Activated T-cell treated with anti-CD3 and anti-CD28 coated beads, Interleukin-2, amount 50 U/mL, for 1 hour (primary cell): ENCODE data around the gene LPCAT1.

ENCODE experiments used
- DNase-seq: peaks from one replicate; pipeline ENCODE4 v3.0.0-alpha.2; 2020

Gene LPCAT1

DNA sequence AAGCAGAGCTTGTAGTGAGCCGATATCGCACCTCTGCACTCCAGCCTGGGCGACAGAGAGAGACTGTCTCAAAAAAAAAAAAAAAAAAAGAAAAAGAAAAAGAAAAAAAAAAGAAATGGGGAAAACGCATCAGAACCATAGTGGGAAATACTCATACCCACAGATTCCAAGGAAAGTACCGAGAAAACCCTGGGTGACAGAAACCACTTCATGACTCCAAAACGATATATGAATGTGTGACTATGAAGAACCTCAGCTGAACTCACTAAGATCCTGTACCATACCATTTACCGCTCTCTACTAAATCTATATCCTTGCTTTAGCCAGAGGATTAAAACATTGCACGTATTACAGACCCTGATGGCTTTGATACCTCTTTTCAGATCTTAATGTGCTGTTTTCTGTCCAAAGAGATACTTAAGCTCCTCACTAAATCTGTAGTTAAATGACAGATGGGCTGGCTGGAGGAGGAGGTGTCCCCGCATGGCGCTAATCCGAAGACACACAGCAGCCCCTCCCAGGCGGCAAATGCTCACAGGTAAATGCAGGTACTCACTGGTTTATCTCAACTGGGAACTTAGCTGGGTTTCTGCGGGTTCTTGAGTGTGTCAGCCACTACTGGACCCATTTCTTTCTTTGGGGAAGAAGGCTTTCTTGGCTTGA, 2.8 kb downstream of the LPCAT1 start:
- DNase-seq, result no peak

GRCh38 chr5:1519631-1520210, 4.0 kb downstream of the LPCAT1 start:
- DNase-seq, result no peak

DNA sequence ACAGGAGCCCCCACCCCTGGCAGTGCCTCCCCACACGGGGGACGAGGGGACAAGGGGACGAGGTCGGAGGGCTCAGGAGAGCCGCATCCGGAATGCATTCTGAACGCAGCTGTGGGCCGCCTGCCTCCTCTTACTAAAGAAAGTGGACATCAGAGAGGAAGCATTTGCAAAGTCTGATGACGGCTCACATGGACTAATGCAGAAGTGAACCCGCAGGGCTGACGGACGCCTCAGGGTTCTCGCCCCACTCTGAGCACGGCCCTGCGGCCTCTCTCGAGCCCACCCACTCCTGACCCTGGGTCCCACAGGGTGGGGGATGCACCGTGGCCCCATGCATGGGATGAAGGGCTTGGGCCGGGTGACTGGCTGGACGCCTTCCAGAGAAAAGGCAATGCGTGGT, 5.9 kb downstream of the LPCAT1 start:
- no peak for DNase-seq

DNA sequence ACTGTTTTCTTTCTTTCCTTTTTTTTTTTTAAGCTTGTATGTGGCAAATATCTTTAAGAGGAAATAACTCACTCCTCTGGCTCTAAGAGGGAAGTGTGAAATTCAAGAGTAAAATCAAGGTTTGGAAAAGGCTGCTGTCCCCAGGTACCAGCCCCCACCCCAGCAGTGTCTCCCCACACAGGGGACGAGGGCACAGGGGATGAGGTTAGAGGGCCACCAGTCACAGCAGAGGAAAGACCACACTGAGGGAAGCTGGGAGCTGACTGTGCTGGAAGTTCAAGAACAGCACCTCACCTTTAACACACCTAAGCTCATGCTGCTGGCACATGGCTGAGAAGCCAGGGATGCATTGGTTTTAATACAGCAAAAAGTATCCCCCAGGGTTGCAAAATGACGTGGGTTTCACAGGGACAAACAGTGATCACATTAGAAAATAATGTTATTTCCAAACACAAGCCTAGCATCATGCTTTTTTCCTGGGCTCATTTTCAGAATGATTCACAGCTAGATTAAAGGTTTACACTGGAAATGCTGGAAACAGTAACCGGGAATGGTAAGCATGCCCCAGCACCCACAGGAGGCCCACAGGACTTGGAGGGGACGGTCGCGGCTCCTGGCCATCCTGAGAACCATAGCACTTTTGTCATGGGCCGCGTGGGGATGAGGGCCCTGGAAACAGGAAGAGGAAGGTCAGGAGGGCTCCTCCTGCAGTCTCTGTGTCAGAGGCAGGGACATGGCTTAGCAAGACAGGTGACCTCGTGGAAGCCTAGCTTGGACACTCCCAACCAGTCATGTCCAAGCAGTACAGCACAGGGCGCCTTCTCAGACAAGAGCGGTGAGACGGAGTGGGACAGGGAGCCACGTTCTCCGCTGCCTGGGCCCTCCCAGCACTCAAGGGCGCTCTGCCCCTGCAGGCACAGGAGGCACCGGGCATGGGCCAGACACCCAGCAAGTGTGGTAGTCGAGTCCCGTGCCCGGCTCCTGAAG, 6.9 kb downstream of the LPCAT1 start:
- DNase-seq, result no peak

- peak; percentile 12 for DNase-seq
Measured at GRCh38 chr5:1515921-1516571, 7.7 kb downstream of the LPCAT1 start.

- DNase-seq, result peak; percentile 12
Measured at GRCh38 chr5:1515311-1515920, 8.3 kb downstream of the LPCAT1 start.

GRCh38 chr5:1514819-1515310, 8.9 kb downstream of the LPCAT1 start:
- DNase-seq, result peak; percentile 15

DNA sequence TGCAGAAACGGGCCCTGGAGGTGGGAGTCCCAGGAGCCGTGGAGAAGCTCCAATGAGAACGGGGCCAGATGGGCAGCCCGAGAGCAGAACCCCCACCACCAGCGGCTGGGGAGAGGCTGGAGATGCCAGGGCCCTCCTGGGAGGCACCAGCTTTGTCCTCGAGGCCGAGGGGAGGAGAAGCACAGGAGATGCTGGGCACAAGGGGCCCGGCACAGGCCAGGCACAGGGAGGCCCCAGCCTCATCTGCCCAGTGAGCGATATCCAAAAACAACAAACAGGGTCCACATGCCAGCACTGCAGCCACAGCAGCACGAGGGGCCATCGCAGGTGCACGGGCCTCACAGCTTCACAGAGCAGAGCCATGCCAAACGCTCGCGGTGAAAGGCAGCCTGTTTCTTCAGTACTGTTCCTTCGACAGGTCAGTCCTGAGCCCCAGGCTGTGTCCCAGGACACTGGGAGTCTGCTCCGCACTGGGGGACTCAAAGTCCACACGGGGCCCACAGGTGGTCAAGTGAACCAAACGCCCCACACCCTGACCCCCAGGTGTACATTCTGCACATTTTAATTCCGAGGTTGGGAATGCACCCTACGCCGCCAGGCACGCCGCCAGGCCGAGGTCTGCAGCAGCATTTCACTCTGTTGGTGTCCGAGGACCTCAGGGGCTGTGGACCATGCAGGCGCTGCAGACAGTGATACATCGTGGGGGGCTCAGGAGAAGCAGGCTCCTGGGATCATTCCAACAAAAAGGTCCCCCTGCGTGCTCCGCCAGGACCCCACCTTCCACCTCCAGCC, 9.5 kb downstream of the LPCAT1 start:
- DNase-seq, result no peak

DNA sequence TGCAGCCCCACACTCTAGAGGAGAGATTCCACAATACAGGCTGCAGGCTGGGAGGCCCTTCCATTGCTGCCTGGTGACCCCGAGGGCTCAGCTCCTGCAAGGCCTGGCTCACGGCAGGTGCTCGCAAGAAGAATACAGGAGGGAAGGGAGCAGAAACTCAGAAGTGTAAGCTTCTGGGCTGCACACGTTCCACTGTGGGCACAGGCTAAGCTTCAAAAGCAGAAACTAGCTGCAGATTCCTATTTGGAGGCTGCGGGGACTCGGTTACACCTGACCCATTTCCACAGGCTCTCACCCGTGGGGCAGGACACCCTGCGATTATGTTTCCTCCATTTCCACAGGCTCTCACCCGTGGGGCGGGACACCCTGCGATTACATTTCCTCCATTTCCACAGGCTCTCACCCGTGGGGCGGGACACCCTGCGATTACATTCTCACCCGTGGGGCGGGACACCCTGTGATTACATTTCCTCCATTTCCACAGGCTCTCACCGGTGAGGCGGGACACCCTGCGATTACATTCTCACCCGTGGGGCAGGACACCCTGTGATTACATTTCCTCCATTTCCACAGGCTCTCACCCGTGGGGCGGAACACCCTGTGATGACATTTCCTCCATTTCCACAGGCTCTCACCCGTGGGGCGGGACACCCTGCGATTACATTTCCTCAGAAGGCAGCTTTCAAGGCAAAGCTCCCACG, 10.3 kb downstream of the LPCAT1 start:
- DNase-seq, result no peak

- DNase-seq, result no peak
Measured at GRCh38 chr5:1512541-1513291, 11.0 kb downstream of the LPCAT1 start.

DNA sequence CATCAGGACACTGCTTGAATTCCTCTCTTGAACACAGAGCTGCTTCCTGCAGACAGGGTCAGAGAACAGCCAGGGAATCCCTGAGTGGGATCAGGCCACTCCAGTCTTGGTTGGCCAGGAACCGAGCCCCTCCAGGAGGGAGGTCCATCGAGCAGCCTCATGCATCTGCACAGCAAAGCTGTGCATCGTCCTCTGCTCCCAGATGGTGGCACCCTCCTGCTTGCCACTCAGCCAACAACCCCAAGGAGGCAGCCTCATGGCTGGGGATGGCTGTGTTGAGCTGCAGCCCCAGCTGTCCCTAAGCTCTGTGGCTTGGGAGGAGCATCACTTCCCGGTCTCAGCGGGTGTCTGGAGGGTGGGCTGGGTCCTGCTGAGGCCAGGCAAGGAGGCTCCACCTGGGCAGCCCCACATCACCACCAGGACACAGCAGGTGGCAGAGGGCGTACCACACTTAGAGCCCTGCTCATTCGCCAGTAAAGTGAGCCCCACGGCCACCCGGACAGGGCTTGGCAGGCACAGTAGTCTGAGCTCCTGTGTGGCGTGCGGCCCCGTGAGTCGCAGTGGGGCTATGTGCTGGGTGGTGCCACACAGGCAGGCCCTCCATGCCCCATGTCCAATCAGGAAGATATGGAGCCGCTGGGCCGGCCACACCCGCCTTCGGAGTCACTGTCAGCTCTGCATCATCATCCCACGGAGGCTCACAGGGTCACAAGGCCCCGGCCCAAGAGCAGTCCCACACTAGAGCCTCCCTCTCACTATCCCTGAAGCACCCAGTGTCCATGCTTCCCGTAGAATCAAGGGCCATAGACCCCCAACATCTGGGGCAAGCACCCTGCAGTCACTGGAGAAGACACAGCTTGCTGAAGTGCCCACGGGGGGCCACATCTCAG, 11.9 kb downstream of the LPCAT1 start:
- peak; percentile 14 for DNase-seq

DNA sequence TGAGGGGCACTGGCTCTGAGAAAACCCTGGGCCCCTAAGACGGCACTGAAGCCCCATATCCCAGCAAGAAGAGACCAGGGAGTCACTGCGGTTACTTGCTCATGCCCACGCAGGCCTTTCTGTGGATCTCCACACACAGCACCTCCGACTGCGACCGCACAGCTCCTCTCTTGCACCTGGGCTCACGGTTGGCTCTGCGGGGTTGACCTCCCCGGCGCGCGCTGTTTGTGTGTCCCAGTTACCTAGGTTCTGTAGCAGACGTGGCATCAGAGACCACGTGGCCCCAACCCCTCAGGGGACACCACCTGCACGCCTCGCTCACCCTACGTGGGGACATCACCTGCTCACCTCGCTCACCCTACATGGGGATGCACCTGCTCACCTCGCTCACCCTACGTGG, 12.7 kb downstream of the LPCAT1 start:
- DNase-seq, result no peak

DNA sequence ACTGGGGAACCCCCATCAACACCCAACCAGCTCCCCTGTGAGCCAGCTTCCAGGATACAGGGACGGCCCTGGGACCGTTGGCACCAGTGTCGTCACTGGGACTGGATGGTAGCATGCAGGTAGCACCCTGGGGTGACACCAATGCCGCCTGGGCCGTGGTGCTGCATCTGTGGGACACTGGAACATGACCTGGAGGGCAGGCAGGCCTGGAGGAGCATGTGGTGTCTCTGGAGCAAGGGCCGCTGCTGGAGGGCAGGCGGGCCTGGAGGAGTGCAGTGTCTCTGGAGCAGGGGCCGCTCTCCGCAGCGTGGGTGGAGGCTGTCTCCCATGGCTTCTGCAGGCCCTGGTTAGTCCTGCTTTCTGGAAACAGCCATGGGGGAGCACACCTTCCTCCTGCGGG, 13.1 kb downstream of the LPCAT1 start:
- DNase-seq, result peak; percentile 13

DNA sequence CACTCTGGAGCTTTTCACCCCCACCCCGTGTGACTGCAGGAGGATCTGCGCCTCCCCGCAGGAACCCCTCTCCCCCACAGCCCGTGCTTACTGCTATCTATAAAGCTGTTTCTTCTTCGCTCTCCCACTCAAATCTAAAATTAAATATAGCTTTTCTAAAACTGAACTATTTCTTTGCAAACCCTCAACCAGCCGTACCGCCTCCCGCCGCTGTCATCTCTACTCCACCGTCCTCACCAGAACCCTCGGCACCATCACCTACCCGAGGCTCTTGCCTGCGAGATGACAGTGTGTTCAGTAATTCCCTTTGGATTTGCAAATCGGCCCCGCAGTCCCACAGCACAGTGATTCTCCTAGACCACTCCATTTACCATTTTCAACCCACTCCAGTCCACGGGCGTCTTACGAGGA, 13.6 kb downstream of the LPCAT1 start:
- DNase-seq, result no peak

DNA sequence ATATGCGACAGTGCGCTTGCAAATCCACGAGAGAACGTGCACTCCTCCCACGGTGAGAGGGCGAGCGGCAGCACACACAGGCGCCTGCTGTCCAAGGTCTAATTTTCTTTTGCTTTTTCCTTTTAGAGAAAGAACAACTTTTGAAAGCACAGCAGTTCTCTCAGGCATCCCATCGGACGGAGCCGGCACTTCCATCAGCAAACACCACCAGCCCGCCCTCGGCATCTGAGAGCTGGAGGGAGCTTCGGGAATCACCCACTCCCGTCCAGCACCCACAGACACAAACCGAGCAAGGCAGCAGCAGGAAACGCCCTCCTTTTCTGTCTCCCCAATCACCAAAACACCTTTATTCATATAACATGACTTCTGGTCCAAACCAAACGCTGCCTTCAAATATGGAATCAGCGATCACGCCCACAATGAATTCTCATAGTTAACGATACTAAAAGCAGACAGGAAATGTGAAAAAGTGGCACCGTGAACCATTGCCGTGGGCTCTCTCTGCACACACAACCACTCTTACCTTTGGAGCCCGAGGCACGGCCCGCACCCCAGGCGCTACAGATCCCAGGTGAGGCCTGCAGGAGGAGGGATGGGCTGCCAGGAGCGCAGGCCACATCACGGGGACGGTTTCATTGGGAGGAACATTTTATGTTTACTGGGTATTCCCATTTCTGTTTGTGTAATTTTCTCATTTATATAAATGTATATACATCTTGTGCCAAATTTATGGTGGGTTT, 14.2 kb downstream of the LPCAT1 start:
- no peak for DNase-seq

- DNase-seq, result no peak
Measured at GRCh38 chr5:1508659-1509290, 15.0 kb downstream of the LPCAT1 start.

DNA sequence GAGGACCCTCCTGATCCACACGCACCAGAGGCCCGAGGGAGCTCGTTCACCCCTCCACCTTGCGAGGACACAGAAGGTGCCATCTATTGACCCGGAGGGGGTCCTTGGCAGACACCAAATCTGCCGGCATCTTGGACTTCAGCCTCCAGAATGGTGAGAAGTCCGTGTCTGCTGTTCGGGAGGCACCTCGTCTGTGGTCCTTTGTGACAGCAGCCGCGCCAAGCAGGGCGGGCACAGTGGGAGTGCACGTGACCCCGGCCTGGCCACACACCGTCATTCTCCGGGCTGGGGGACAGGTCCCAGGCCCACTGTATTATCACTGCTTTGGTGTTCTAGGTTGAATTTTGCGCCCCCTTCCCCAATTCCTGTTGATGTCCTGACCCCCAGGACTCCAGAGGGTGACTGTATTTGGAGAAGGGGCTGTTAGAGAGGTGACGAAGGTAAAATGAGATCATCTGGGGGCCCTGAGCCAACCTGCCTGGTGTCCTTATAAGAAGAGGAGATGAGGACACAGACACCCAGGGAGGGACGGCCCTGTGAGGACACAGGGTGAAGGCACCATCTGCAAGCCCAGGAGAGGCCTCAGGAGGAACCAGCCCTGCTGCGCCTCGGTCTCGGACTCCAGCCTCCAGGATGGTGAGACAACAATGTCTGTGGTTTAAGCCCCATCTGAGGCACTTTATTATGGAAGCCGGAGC, 15.7 kb downstream of the LPCAT1 start:
- no peak for DNase-seq
